WTC11 (cell line): ENCODE results near the gene FAM76A. TPM values are rescaled to one million over a fixed set of nuclear protein-coding genes. Genes with fewer than 3 reads are reported as not detected.

Experiments used
- GTF2I ChIP-seq: fragments of 250-450 bp; sonication (Bioruptor Pico); conservative IDR thresholded peaks from 2 replicates; pipeline ENCODE4 v1.4.0; 2021; ENCODE audit warnings: mild to moderate bottlenecking
- NR2C2 ChIP-seq: sonication (generic); formaldehyde crosslinking; IDR thresholded peaks from 2 replicates; pipeline ENCODE4 v1.8.0; 2022; ENCODE audit warnings: mild to moderate bottlenecking, missing genetic modification reagents
- RELA ChIP-seq: sonication (generic); formaldehyde crosslinking; IDR thresholded peaks from 2 replicates; pipeline ENCODE4 v1.8.1; 2022; ENCODE audit warnings: missing genetic modification reagents, mild to moderate bottlenecking, borderline replicate concordance
- SP1 ChIP-seq: sonication (generic); formaldehyde crosslinking; conservative IDR thresholded peaks from 2 replicates; pipeline ENCODE4 v1.8.1; 2022; ENCODE audit warnings: missing genetic modification reagents
- total RNA-seq: library from RNA; stranded (reverse); gene quantifications from 3 replicates; pipeline ENCODE4 v1.2.3, GENCODE V29; 2021
- TF ChIP-seq, protein P1 (sequence below): fragments of 250-450 bp; sonication (Bioruptor Pico); IDR thresholded peaks from 2 replicates; pipeline ENCODE4 v1.9.0; 2021; ENCODE audit warnings: mild to moderate bottlenecking, borderline replicate concordance
- TF ChIP-seq, protein P2 (sequence below): sonication (generic); formaldehyde crosslinking; IDR thresholded peaks from 2 replicates; pipeline ENCODE4 v1.8.1; 2022; ENCODE audit warnings: low read depth, missing genetic modification reagents, borderline replicate concordance
- TF ChIP-seq, protein P3 (sequence below): sonication (generic); formaldehyde crosslinking; IDR thresholded peaks from 2 replicates; pipeline ENCODE4 v1.8.1; 2023; ENCODE audit warnings: mild to moderate bottlenecking, moderate library complexity, missing genetic modification reagents
- TF ChIP-seq, protein P4 (sequence below): sonication (generic); formaldehyde crosslinking; IDR thresholded peaks from 2 replicates; pipeline ENCODE4 v1.8.0; 2022; ENCODE audit warnings: mild to moderate bottlenecking, missing genetic modification reagents
- TF ChIP-seq, protein P5 (sequence below): fragments of 200-600 bp; IDR thresholded peaks from 2 replicates; pipeline ENCODE4 v1.8.0; 2022; ENCODE audit warnings: antibody characterized with exemption
- TF ChIP-seq, protein P6 (sequence below): sonication (generic); formaldehyde crosslinking; IDR thresholded peaks from 2 replicates; pipeline ENCODE4 v1.8.1; 2023; ENCODE audit warnings: mild to moderate bottlenecking, missing genetic modification reagents, borderline replicate concordance
- TF ChIP-seq, protein P7 (sequence below): sonication (generic); formaldehyde crosslinking; IDR thresholded peaks from 2 replicates; pipeline ENCODE4 v1.8.1; 2022; ENCODE audit warnings: mild to moderate bottlenecking, moderate library complexity, missing genetic modification reagents

Gene FAM76A
- total RNA-seq, 1 experiment from 2014 or later: 14.5 TPM

DNA sequence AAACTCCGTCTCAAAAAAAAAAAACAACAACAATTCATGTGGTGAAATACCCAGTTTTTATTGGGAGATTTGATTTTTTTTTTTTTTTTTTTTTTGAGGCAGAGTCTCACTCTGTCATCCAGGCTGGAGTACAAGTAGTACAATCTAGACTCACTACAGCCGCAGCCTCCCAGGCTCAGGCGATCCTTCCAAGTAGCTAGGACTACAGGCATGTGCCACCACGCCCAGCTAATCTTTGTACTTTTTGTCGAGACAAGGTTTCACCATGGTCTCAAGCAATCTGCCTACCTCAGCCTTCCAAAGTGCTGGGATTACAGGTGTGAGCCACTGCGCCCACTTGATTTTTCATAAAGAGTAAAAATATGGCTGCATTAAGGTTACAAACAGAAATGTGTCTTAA, 15.4 kb downstream of the FAM76A start (continued):
- TF ChIP-seq, protein P1, sequence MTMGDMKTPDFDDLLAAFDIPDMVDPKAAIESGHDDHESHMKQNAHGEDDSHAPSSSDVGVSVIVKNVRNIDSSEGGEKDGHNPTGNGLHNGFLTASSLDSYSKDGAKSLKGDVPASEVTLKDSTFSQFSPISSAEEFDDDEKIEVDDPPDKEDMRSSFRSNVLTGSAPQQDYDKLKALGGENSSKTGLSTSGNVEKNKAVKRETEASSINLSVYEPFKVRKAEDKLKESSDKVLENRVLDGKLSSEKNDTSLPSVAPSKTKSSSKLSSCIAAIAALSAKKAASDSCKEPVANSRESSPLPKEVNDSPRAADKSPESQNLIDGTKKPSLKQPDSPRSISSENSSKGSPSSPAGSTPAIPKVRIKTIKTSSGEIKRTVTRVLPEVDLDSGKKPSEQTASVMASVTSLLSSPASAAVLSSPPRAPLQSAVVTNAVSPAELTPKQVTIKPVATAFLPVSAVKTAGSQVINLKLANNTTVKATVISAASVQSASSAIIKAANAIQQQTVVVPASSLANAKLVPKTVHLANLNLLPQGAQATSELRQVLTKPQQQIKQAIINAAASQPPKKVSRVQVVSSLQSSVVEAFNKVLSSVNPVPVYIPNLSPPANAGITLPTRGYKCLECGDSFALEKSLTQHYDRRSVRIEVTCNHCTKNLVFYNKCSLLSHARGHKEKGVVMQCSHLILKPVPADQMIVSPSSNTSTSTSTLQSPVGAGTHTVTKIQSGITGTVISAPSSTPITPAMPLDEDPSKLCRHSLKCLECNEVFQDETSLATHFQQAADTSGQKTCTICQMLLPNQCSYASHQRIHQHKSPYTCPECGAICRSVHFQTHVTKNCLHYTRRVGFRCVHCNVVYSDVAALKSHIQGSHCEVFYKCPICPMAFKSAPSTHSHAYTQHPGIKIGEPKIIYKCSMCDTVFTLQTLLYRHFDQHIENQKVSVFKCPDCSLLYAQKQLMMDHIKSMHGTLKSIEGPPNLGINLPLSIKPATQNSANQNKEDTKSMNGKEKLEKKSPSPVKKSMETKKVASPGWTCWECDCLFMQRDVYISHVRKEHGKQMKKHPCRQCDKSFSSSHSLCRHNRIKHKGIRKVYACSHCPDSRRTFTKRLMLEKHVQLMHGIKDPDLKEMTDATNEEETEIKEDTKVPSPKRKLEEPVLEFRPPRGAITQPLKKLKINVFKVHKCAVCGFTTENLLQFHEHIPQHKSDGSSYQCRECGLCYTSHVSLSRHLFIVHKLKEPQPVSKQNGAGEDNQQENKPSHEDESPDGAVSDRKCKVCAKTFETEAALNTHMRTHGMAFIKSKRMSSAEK (CRISPR knock-in tag): no peak
- TF ChIP-seq, protein P2, sequence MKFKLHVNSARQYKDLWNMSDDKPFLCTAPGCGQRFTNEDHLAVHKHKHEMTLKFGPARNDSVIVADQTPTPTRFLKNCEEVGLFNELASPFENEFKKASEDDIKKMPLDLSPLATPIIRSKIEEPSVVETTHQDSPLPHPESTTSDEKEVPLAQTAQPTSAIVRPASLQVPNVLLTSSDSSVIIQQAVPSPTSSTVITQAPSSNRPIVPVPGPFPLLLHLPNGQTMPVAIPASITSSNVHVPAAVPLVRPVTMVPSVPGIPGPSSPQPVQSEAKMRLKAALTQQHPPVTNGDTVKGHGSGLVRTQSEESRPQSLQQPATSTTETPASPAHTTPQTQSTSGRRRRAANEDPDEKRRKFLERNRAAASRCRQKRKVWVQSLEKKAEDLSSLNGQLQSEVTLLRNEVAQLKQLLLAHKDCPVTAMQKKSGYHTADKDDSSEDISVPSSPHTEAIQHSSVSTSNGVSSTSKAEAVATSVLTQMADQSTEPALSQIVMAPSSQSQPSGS: no peak
- TF ChIP-seq, protein P3, sequence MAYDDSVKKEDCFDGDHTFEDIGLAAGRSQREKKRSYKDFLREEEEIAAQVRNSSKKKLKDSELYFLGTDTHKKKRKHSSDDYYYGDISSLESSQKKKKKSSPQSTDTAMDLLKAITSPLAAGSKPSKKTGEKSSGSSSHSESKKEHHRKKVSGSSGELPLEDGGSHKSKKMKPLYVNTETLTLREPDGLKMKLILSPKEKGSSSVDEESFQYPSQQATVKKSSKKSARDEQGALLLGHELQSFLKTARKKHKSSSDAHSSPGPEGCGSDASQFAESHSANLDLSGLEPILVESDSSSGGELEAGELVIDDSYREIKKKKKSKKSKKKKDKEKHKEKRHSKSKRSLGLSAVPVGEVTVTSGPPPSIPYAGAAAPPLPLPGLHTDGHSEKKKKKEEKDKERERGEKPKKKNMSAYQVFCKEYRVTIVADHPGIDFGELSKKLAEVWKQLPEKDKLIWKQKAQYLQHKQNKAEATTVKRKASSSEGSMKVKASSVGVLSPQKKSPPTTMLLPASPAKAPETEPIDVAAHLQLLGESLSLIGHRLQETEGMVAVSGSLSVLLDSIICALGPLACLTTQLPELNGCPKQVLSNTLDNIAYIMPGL (CRISPR knock-in tag): no peak
- TF ChIP-seq NR2C2 (CRISPR knock-in tag): no peak
- TF ChIP-seq RELA (CRISPR knock-in tag): no peak
- TF ChIP-seq, protein P4, sequence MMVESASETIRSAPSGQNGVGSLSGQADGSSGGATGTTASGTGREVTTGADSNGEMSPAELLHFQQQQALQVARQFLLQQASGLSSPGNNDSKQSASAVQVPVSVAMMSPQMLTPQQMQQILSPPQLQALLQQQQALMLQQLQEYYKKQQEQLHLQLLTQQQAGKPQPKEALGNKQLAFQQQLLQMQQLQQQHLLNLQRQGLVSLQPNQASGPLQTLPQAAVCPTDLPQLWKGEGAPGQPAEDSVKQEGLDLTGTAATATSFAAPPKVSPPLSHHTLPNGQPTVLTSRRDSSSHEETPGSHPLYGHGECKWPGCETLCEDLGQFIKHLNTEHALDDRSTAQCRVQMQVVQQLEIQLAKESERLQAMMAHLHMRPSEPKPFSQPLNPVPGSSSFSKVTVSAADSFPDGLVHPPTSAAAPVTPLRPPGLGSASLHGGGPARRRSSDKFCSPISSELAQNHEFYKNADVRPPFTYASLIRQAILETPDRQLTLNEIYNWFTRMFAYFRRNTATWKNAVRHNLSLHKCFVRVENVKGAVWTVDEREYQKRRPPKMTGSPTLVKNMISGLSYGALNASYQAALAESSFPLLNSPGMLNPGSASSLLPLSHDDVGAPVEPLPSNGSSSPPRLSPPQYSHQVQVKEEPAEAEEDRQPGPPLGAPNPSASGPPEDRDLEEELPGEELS: no peak
- TF ChIP-seq, protein P5, sequence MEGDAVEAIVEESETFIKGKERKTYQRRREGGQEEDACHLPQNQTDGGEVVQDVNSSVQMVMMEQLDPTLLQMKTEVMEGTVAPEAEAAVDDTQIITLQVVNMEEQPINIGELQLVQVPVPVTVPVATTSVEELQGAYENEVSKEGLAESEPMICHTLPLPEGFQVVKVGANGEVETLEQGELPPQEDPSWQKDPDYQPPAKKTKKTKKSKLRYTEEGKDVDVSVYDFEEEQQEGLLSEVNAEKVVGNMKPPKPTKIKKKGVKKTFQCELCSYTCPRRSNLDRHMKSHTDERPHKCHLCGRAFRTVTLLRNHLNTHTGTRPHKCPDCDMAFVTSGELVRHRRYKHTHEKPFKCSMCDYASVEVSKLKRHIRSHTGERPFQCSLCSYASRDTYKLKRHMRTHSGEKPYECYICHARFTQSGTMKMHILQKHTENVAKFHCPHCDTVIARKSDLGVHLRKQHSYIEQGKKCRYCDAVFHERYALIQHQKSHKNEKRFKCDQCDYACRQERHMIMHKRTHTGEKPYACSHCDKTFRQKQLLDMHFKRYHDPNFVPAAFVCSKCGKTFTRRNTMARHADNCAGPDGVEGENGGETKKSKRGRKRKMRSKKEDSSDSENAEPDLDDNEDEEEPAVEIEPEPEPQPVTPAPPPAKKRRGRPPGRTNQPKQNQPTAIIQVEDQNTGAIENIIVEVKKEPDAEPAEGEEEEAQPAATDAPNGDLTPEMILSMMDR: no peak
- TF ChIP-seq GTF2I (CRISPR knock-in tag): no peak
- TF ChIP-seq, protein P6, sequence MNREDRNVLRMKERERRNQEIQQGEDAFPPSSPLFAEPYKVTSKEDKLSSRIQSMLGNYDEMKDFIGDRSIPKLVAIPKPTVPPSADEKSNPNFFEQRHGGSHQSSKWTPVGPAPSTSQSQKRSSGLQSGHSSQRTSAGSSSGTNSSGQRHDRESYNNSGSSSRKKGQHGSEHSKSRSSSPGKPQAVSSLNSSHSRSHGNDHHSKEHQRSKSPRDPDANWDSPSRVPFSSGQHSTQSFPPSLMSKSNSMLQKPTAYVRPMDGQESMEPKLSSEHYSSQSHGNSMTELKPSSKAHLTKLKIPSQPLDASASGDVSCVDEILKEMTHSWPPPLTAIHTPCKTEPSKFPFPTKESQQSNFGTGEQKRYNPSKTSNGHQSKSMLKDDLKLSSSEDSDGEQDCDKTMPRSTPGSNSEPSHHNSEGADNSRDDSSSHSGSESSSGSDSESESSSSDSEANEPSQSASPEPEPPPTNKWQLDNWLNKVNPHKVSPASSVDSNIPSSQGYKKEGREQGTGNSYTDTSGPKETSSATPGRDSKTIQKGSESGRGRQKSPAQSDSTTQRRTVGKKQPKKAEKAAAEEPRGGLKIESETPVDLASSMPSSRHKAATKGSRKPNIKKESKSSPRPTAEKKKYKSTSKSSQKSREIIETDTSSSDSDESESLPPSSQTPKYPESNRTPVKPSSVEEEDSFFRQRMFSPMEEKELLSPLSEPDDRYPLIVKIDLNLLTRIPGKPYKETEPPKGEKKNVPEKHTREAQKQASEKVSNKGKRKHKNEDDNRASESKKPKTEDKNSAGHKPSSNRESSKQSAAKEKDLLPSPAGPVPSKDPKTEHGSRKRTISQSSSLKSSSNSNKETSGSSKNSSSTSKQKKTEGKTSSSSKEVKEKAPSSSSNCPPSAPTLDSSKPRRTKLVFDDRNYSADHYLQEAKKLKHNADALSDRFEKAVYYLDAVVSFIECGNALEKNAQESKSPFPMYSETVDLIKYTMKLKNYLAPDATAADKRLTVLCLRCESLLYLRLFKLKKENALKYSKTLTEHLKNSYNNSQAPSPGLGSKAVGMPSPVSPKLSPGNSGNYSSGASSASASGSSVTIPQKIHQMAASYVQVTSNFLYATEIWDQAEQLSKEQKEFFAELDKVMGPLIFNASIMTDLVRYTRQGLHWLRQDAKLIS (CRISPR knock-in tag): no peak
- TF ChIP-seq SP1 (CRISPR knock-in tag): no peak
- TF ChIP-seq, protein P7, sequence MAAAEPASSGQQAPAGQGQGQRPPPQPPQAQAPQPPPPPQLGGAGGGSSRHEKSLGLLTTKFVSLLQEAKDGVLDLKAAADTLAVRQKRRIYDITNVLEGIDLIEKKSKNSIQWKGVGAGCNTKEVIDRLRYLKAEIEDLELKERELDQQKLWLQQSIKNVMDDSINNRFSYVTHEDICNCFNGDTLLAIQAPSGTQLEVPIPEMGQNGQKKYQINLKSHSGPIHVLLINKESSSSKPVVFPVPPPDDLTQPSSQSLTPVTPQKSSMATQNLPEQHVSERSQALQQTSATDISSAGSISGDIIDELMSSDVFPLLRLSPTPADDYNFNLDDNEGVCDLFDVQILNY: no peak
